Measurements from ENCODE around the gene PLD6.
"Not testable (repeated sequence)": the region's sequence is repeated elsewhere in the genome, so short reads cannot be mapped to it uniquely, and the experiment has no call there.

The PLD6 gene

GRCh38 chr17:17186051-17186450 is 20.1 kb downstream of the PLD6 start:
- no peak for TF ChIP-seq CTCF (IDR thresholded peaks at IDR 0.05; ENCODE audit: control insufficient read depth, insufficient read depth, low read depth, low read length, missing control alignments)
- H3K4me3 ChIP-seq (ENCODE audit: control insufficient read depth, low read depth, low read length): no peak overlapping the region
- DNase-seq (ENCODE audit: low read depth): no peak

- not testable (repeated sequence) for H3K4me3 ChIP-seq (ENCODE audit: control insufficient read depth, low read depth, low read length); DNase-seq (ENCODE audit: low read depth)
These were observed 21.0 kb downstream of the PLD6 start for GRCh38 chr17:17184985-17185757.

GRCh38 chr17:17183744-17184143 is 22.4 kb downstream of the PLD6 start:
- H3K4me3 ChIP-seq (ENCODE audit: control insufficient read depth, low read depth, low read length): no peak overlapping the region
- no peak for TF ChIP-seq CTCF (IDR thresholded peaks at IDR 0.05; ENCODE audit: control insufficient read depth, insufficient read depth, low read depth, low read length, missing control alignments)
- DNase-seq (ENCODE audit: low read depth): no peak

- no peak overlapping the region for H3K4me3 ChIP-seq (ENCODE audit: control insufficient read depth, low read depth, low read length)
- no peak for DNase-seq (ENCODE audit: low read depth)
- TF ChIP-seq CTCF (IDR thresholded peaks at IDR 0.05; ENCODE audit: control insufficient read depth, insufficient read depth, low read depth, low read length, missing control alignments): no peak
These were observed 23.5 kb downstream of the PLD6 start for GRCh38 chr17:17182598-17183136.

- no peak overlapping the region for H3K4me3 ChIP-seq (ENCODE audit: control insufficient read depth, low read depth, low read length)
- TF ChIP-seq CTCF (IDR thresholded peaks at IDR 0.05; ENCODE audit: control insufficient read depth, insufficient read depth, low read depth, low read length, missing control alignments): no peak
- no peak for DNase-seq (ENCODE audit: low read depth)
These were observed 24.2 kb downstream of the PLD6 start for GRCh38 chr17:17181666-17182597.

GRCh38 chr17:17180741-17181525 is 25.2 kb downstream of the PLD6 start:
- TF ChIP-seq CTCF (IDR thresholded peaks at IDR 0.05; ENCODE audit: control insufficient read depth, insufficient read depth, low read depth, low read length, missing control alignments): no peak
- H3K4me3 ChIP-seq (ENCODE audit: control insufficient read depth, low read depth, low read length): no peak overlapping the region
- DNase-seq (ENCODE audit: low read depth): no peak
